Fibroblast of the aortic adventitia (primary cell): ENCODE data around the gene MGLL. TPM values are rescaled to one million over a fixed set of nuclear protein-coding genes. Genes with fewer than 3 reads are reported as not detected.

Source experiments
- DNase-seq: peaks from one replicate; pipeline ENCODE4 v3.0.0-alpha.2; 2010; ENCODE audit warnings: low read depth
- H3K4me3 ChIP-seq: 2 replicates; pipeline ENCODE4 v1.5.1; 2011; ENCODE audit warnings: low read depth, mild to moderate bottlenecking, control low read depth, low read length, moderate library complexity
- total RNA-seq: library from RNA; depleted of rRNA; stranded (reverse); fragments of >200 nt; gene quantifications from 2 replicates; pipeline ENCODE4 v1.2.3, GENCODE V29; 2012; ENCODE audit warnings: low replicate concordance
- TF ChIP-seq, protein P1 (sequence below): IDR thresholded peaks from 2 replicates; pipeline ENCODE4 v1.5.1; 2011; ENCODE audit warnings: mild to moderate bottlenecking, low read length, control low read depth, inconsistent platforms; ENCODE audit not compliant: insufficient read depth

The MGLL gene
- total RNA-seq, 1 donor = 25.8 TPM

- TF ChIP-seq, protein P1, sequence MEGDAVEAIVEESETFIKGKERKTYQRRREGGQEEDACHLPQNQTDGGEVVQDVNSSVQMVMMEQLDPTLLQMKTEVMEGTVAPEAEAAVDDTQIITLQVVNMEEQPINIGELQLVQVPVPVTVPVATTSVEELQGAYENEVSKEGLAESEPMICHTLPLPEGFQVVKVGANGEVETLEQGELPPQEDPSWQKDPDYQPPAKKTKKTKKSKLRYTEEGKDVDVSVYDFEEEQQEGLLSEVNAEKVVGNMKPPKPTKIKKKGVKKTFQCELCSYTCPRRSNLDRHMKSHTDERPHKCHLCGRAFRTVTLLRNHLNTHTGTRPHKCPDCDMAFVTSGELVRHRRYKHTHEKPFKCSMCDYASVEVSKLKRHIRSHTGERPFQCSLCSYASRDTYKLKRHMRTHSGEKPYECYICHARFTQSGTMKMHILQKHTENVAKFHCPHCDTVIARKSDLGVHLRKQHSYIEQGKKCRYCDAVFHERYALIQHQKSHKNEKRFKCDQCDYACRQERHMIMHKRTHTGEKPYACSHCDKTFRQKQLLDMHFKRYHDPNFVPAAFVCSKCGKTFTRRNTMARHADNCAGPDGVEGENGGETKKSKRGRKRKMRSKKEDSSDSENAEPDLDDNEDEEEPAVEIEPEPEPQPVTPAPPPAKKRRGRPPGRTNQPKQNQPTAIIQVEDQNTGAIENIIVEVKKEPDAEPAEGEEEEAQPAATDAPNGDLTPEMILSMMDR = no peak
- H3K4me3 ChIP-seq = no peak overlapping the region
- no peak for DNase-seq
Observed at GRCh38 chr3:127773752-127774395, 48.4 kb downstream of the MGLL start.

- no peak for DNase-seq
- TF ChIP-seq, protein P1 = no peak
- no peak overlapping the region for H3K4me3 ChIP-seq
Observed at GRCh38 chr3:127772827-127773751, 49.2 kb downstream of the MGLL start.

GRCh38 chr3:127772273-127772672 is 50.0 kb downstream of the MGLL start:
- H3K4me3 ChIP-seq = no peak overlapping the region
- DNase-seq = no peak

DNA sequence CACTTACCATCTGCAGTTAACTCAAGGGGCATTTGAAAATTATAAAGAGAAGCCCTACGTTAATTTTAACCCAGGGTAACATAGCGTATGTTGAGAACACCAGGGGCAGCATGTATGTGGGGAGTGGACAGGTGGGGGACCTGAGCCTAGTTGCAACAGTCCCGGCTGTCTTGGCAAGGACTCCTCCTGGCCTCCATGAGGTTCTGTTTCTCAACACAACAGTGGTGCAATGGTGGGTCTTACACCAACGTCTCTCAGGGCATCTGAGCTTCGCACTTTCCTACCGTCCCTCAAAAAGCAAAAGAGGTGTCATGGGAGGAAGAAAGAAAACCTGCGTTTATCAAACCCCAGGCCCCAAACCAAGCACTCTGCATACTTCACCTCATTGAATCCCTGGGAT is 50.6 kb downstream of the MGLL start:
- TF ChIP-seq, protein P1 = no peak
- DNase-seq = no peak
- H3K4me3 ChIP-seq = no peak overlapping the region

More at GRCh38 chr3:127772273-127772672, 50.0 kb downstream of the MGLL start:
- TF ChIP-seq, protein P1 = no peak

DNA sequence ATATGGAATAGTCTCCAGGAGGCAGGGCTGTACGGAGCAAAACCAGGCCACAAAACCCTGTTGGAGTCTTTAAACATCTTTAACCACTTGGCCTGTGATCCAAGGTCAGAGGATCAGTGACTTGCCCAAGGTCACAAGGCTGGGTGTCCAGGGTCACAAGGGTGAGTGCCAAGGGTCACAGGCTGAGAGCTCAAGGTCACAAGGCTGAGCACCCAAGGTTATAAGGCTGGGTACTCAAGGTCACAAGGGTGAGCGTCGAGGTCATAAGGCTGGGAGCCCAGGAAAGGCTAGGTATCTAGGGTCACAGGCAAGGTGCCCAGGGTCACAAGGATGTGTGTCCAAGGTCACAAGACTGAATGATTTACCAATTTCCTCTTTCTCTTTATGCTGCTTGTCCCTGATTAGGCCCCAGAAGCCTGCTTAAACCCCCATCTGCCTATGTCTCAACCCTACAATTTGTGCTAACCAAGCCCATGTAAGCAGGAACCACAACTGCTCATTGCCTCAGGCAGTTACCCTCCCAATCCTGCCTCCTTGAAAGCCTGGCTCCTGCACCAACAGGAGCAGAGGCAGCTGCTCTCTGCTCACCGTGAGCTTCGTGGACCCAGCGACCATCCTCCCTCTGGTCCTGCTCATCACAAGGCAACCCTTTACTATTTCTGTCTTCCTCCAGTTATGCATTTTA is 51.5 kb downstream of the MGLL start:
- TF ChIP-seq, protein P1 = no peak
- DNase-seq = no peak
- H3K4me3 ChIP-seq = no peak overlapping the region

DNA sequence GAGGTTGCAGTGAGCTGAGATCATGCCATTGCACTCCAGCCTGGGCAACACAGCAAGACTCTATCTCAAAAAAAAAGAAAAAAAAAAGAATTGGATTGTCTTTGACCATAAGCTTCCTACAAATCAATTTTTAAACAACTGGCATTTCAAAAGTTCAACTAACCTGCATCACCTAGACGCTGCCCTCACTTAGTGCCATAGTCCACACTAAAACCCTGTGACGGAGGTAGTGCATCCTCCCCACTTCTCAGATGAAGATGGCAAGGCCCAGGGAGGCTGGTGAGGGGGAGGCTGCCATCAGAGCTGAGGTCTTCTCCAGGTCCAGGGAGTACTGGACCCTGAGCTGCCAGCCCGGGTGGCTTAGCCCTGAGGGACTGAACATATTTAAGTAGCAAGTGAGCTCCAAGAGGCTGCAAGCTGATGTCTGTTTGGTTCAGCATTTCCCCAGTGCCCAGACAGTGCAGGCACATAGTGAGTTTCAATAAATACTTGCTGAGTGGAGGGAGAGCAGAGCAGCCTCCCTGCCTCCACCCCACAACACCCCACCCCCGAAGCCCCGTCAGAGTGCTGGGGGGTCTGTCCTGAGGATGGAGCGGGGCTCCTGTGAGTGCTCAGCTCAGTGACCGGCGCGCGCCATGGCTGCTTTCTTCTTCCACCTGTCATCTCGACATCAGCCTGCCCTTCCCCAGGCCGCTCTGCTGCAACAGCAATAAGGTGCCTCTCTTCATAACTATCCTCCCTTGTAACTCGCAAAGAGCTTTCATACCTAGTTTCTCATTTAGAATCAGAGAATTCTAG is 52.8 kb downstream of the MGLL start:
- TF ChIP-seq, protein P1 = no peak
- DNase-seq = no peak
- H3K4me3 ChIP-seq = no peak overlapping the region
